B cell (primary cell): ENCODE results near the gene PDZD2. TPM values are rescaled to one million over a fixed set of nuclear protein-coding genes. Genes with fewer than 3 reads are reported as not detected.
A peak's percentile ranks its signal among the peaks of the same experiment; 100 is the strongest.

Source experiments
- ATAC-seq: fragments of 200-7000 bp; cut with Tn5 transposase; one replicate; pipeline ENCODE4 v1.10.0; 2021; ENCODE audit warnings: low read depth, mild to moderate bottlenecking, moderate number of reproducible peaks, moderate library complexity
- CTCF ChIA-PET: fragments of 350-600 bp; sonication (Branson Sonifier 250); formaldehyde crosslinking; loops from one replicate; lab custom pipeline; 2021; ENCODE audit warnings: antibody characterized with exemption, inconsistent platforms; lab: Charles Lee
- POLR2A ChIA-PET: fragments of 350-600 bp; sonication (Branson Sonifier 250); formaldehyde crosslinking; loops from one replicate; lab custom pipeline; 2021; ENCODE audit warnings: antibody characterized with exemption; lab: Charles Lee
- DNase-seq: peaks from one replicate; pipeline ENCODE4 v3.0.0; 2013
- H2AFZ ChIP-seq: 2 replicates; pipeline ENCODE4 v1.6.1; 2012; ENCODE audit warnings: mild to moderate bottlenecking, low read depth, low read length; ENCODE audit not compliant: insufficient read depth, poor library complexity, severe bottlenecking
- H3K27ac ChIP-seq, 2 donors: 1 replicate in 1 of 2; 2 replicates in 1 of 2; pipeline ENCODE4 v1.5.1; 2012 to 2013; ENCODE audit warnings: low read length in 2 of 2, mild to moderate bottlenecking in 2 of 2, moderate library complexity in 1 of 2
- H3K27me3 ChIP-seq, 4 experiments: fragments of 200-600 bp in 1 of 4; sonication (generic) in 1 of 4; replicated peaks in 1 of 4; 1 replicate in 2 of 4; 2 replicates in 2 of 4; pipeline versions ENCODE4 v1.6.1 to v1.7.0; 2013 to 2016; ENCODE audit warnings: low read length in 3 of 4, mild to moderate bottlenecking in 2 of 4, mixed read lengths in 1 of 4, moderate library complexity in 1 of 4; ENCODE audit not compliant: insufficient read depth in 4 of 4, control insufficient read depth in 3 of 4; ENCODE audit errors: control extremely low read depth in 1 of 4
- H3K36me3 ChIP-seq, 2 experiments: replicated peaks in 1 of 2; 1 replicate in 1 of 2; 2 replicates in 1 of 2; pipeline versions ENCODE4 v1.6.1 to v1.7.1; 2013; ENCODE audit warnings: low read length in 1 of 2; ENCODE audit not compliant: insufficient read depth in 2 of 2, control insufficient read depth in 1 of 2; ENCODE audit errors: control extremely low read depth in 1 of 2, extremely low read depth in 1 of 2
- H3K4me1 ChIP-seq, 2 donors: fragments of 200-600 bp in 1 of 2; sonication (generic) in 1 of 2; 1 replicate in 1 of 2; 2 replicates in 1 of 2; pipeline versions ENCODE4 v1.5.1 to v1.6.1; 2013 to 2017; ENCODE audit warnings: low read length in 2 of 2; ENCODE audit not compliant: control insufficient read depth in 2 of 2, insufficient read depth in 2 of 2
- H3K4me2 ChIP-seq: replicated peaks from 2 replicates; pipeline ENCODE3; 2012; ENCODE audit warnings: mild to moderate bottlenecking, low read depth, low read length; ENCODE audit not compliant: poor library complexity, severe bottlenecking
- H3K4me3 ChIP-seq, 5 experiments: fragments of 200-600 bp in 1 of 5; sonication (generic) in 1 of 5; 1 replicate in 3 of 5; 2 replicates in 2 of 5; pipeline versions ENCODE4 v1.5.1 to v1.7.0; 2011 to 2016; ENCODE audit warnings: low read length in 4 of 5, mild to moderate bottlenecking in 4 of 5, low read depth in 2 of 5, control low read depth in 1 of 5, moderate library complexity in 1 of 5; ENCODE audit not compliant: insufficient read depth in 1 of 5; ENCODE audit errors: control extremely low read depth in 1 of 5, extremely low read depth in 1 of 5
- H3K79me2 ChIP-seq: fragments of 200-600 bp; sonication (generic); one replicate; pipeline ENCODE4 v1.6.0; 2016; ENCODE audit warnings: low read length; ENCODE audit not compliant: control insufficient read depth, insufficient read depth
- H3K9ac ChIP-seq: fragments of 200-600 bp; sonication (generic); 2 replicates; pipeline ENCODE4 v1.6.1; 2017; ENCODE audit warnings: mild to moderate bottlenecking, low read length, moderate library complexity
- H3K9me3 ChIP-seq, 3 donors: one replicate each; pipeline versions ENCODE4 v1.6.1 to v1.7.1; 2013; ENCODE audit warnings: low read length in 2 of 3; ENCODE audit not compliant: control insufficient read depth in 2 of 3, insufficient read depth in 1 of 3; ENCODE audit errors: control extremely low read depth in 1 of 3
- H4K20me1 ChIP-seq: 2 replicates; pipeline ENCODE4 v1.6.0; 2012; ENCODE audit warnings: mild to moderate bottlenecking, low read length; ENCODE audit not compliant: insufficient read depth, control insufficient read depth, poor library complexity, severe bottlenecking
- H3K27ac Mint-ChIP-seq: one replicate; pipeline ENCODE4 v1.8.0; 2021; ENCODE audit warnings: mixed read lengths
- H3K27me3 Mint-ChIP-seq: one replicate; pipeline ENCODE4 v1.8.0; 2021; ENCODE audit warnings: mixed read lengths
- H3K4me1 Mint-ChIP-seq: one replicate; pipeline ENCODE4 v1.8.0; 2021; ENCODE audit warnings: mixed read lengths
- H3K4me3 Mint-ChIP-seq: one replicate; pipeline ENCODE4 v1.8.0; 2021; ENCODE audit warnings: mixed read lengths
- H3K9me3 Mint-ChIP-seq: one replicate; pipeline ENCODE4 v1.8.0; 2022; ENCODE audit warnings: mixed read lengths; ENCODE audit not compliant: insufficient read depth
- EZH2 ChIP-seq: IDR thresholded peaks from 2 replicates; pipeline ENCODE4 v1.6.1; 2012; ENCODE audit warnings: borderline replicate concordance, low read depth, mild to moderate bottlenecking, moderate library complexity, low read length; ENCODE audit not compliant: insufficient read depth, poor library complexity, severe bottlenecking
- WGBS: methylation state at CpG from one replicate; pipeline ENCODE4 v1.1.5; 2013; ENCODE audit warnings: missing lambda C conversion rate; ENCODE audit not compliant: insufficient coverage; 5-methylcytosine and 5-hydroxymethylcytosine counted together
- intact Hi-C: fragments of 100-400 bp; cut with micrococcal nuclease; formaldehyde crosslinking; loops from one replicate; pipeline ENCODE4 v1.10.0; 2022
- polyA plus RNA-seq: library from polyadenylated mRNA; depleted of rRNA; stranded (reverse); fragments of >200 nt; gene quantifications from 2 replicates; pipeline ENCODE4 v1.2.3, GENCODE V29; 2012
- total RNA-seq, 2 donors: library from RNA; stranded (reverse); fragments of 120-200 nt in 1 of 2; gene quantifications; 1 replicate in 1 of 2; 2 replicates in 1 of 2; pipeline versions ENCODE4 v1.2.3 to v1.2.4, GENCODE V29; 2013 to 2022
- TF ChIP-seq, protein P1 (sequence below): fragments of 200-600 bp; IDR thresholded peaks from one replicate; pipeline ENCODE4 v1.8.0; 2022; ENCODE audit warnings: antibody characterized with exemption, mild to moderate bottlenecking

PDZD2 gene
- total and polyA plus RNA-seq, 2 donors (not counting 1 experiment from before 2014, with no cell fraction given): not detected

DNA sequence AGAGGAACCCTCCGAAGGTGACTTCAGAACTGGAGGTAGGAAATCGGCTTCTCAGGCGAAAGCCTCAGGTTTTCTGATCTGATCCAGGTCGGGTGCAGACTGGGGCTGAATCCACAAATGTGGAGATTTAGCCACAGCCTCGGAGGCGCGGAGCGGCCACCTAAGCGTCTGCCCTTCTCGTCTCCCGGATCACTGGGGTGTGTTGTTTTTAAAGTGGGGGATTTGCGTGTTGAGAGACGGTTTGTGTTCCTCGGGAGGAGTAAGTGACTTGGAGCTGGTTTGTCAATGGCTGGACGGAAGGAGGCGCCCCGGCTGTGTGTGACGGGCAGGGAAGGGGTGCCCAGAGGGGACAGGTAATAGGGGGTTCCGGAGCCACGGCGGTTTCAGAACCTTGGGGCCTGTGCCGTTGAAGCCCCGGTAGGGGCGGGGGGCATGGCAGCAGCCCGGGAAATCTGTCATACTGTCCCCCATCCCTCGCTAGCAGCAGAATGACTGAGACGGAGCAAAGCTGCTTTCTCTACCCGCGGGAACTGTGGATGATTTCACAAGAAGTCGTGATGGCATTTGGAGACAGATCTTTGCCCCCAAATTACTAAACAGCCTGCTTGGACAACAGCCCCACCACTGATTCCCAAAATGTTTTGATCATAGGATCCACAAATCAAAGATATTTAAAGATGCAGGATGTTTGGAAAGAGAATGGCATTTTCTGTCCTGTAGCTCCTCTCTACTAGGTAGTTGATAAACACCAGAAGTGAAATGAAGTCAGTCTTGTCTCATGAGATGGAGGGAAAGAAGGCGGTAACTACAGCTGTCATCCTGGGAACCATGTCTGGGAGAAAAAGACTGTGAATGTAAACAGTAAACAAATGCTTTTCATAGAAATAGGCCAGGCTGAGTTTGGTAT, 216.5 kb downstream of the PDZD2 start:
- intact Hi-C loops: no loop called here
- 2% methylated on average over 30 of the region's 31 CpGs for WGBS
- ChIA-PET CTCF (no interaction called here), POLR2A (no interaction called here)
- no peak overlapping the region for H3K27ac Mint-ChIP-seq
- no peak for ATAC-seq
- no peaks in the 10 kb centered on the region for H4K20me1 ChIP-seq
- H3K36me3 ChIP-seq: no peaks in the 10 kb centered on the region
- peaks cover 13 to 21% of the 10 kb centered on the region in 2 donors for H3K4me1 ChIP-seq
- H2AFZ ChIP-seq: peak overlapping the region; percentile 33
- H3K4me2 ChIP-seq: peak overlapping the region; percentile 27
- TF ChIP-seq, protein P1, sequence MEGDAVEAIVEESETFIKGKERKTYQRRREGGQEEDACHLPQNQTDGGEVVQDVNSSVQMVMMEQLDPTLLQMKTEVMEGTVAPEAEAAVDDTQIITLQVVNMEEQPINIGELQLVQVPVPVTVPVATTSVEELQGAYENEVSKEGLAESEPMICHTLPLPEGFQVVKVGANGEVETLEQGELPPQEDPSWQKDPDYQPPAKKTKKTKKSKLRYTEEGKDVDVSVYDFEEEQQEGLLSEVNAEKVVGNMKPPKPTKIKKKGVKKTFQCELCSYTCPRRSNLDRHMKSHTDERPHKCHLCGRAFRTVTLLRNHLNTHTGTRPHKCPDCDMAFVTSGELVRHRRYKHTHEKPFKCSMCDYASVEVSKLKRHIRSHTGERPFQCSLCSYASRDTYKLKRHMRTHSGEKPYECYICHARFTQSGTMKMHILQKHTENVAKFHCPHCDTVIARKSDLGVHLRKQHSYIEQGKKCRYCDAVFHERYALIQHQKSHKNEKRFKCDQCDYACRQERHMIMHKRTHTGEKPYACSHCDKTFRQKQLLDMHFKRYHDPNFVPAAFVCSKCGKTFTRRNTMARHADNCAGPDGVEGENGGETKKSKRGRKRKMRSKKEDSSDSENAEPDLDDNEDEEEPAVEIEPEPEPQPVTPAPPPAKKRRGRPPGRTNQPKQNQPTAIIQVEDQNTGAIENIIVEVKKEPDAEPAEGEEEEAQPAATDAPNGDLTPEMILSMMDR: no peak
- no peak for TF ChIP-seq EZH2
- H3K27ac ChIP-seq: no peak overlapping the region
- no peak overlapping the region for H3K4me3 ChIP-seq
- peak overlapping the region; percentile 60 for H3K4me3 Mint-ChIP-seq
- peaks cover 0 to 25% (median 7%) of the 10 kb centered on the region in 3 donors for H3K9me3 ChIP-seq
- peaks cover 13% of the 10 kb centered on the region for H3K4me1 Mint-ChIP-seq
- peaks cover 48% of the 10 kb centered on the region for H3K27me3 Mint-ChIP-seq
- H3K27me3 ChIP-seq: peaks cover 0 to 30% (median 13%) of the 10 kb centered on the region in 4 experiments
- peaks cover 3% of the 10 kb centered on the region for H3K9me3 Mint-ChIP-seq
- no peaks in the 10 kb centered on the region for H3K79me2 ChIP-seq
- no peak overlapping the region for H3K9ac ChIP-seq
- DNase-seq: no peak

DNA sequence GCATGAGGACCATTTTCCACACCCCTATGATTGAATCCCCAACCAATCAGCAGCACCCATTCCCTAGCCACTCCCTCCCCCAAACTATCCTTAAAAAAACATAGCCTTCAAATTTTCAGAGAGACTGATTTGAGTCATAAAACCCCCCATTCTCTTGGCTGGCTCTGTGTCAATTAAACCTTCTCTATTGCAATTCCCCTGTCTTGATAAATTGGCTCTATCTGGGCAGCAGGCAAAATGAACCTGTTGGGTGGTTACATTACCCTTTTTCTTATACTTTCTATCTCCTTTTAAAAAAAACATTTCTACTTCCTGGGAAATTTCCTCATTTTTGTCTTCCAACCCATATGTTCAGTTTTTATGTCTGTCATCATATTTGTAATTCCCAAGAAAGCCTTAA, 220.2 kb downstream of the PDZD2 start:
- H3K27ac ChIP-seq: no peak overlapping the region
- no peak overlapping the region for H2AFZ ChIP-seq
- H3K4me2 ChIP-seq: no peak overlapping the region
- TF ChIP-seq, protein P1: no peak
- no peak for TF ChIP-seq EZH2
- peaks cover 7% of the 10 kb centered on the region for H3K9me3 Mint-ChIP-seq
- peaks cover 0 to 23% (median 10%) of the 10 kb centered on the region in 4 experiments for H3K27me3 ChIP-seq
- ATAC-seq: no peak
- no peak overlapping the region for H3K4me3 ChIP-seq
- H3K4me1 Mint-ChIP-seq: peaks cover 12% of the 10 kb centered on the region
- peaks cover 33% of the 10 kb centered on the region for H3K27me3 Mint-ChIP-seq
- H3K4me3 Mint-ChIP-seq: no peak overlapping the region
- no peak overlapping the region for H3K27ac Mint-ChIP-seq
- intact Hi-C loops: no loop called here
- peaks cover 13 to 15% of the 10 kb centered on the region in 2 donors for H3K4me1 ChIP-seq
- H3K9me3 ChIP-seq: peaks cover 0 to 34% (median 7%) of the 10 kb centered on the region in 3 donors
- no peaks in the 10 kb centered on the region for H4K20me1 ChIP-seq
- H3K79me2 ChIP-seq: no peaks in the 10 kb centered on the region
- H3K36me3 ChIP-seq: no peaks in the 10 kb centered on the region
- POLR2A ChIA-PET: no interaction called here
- DNase-seq: no peak
- H3K9ac ChIP-seq: no peak overlapping the region
- CTCF ChIA-PET: no interaction called here
